HL-60 (cell line): Measurements from ENCODE around the gene RETN.

Experiments used
- CTCF ChIP-seq: IDR thresholded peaks from one replicate; pipeline ENCODE4 v1.5.1; 2011; ENCODE audit warnings: low read length, control low read depth, inconsistent platforms; ENCODE audit not compliant: insufficient read depth
- GABPA ChIP-seq: IDR thresholded peaks from 2 replicates; pipeline ENCODE4 v1.6.1; 2012; ENCODE audit warnings: low read depth
- POLR2AphosphoS5 ChIP-seq: IDR thresholded peaks from 2 replicates; pipeline ENCODE4 v1.6.1; 2012; ENCODE audit warnings: low read depth
- REST ChIP-seq: IDR thresholded peaks from 2 replicates; pipeline ENCODE4 v1.6.1; 2012; ENCODE audit warnings: low read depth; ENCODE audit not compliant: insufficient replicate concordance

GRCh38 chr19:7681340-7682174, 12.7 kb downstream of the RETN start:
- TF ChIP-seq CTCF: peak; percentile 22
- TF ChIP-seq REST: peak; percentile 15
- peak; percentile 68 for TF ChIP-seq POLR2AphosphoS5
- no peak; the same call in 1 of the 2 replicates for TF ChIP-seq GABPA
